Astrocyte (in vitro differentiated cells and primary cell): ENCODE data around the gene BDH2.

Experiments
- EZH2 ChIP-seq: IDR thresholded peaks from 2 replicates; pipeline ENCODE4 v1.6.1; 2012; ENCODE audit warnings: mild to moderate bottlenecking, low read length, inconsistent platforms; ENCODE audit not compliant: insufficient read depth
- TF ChIP-seq, protein P1 (sequence below): IDR thresholded peaks from 2 replicates; pipeline ENCODE4 v1.5.1; 2011; ENCODE audit warnings: low read depth, mild to moderate bottlenecking, inconsistent platforms, low read length, moderate library complexity; ENCODE audit not compliant: insufficient read depth

GRCh38 chr4:103098756-103099440 lies 736 bp downstream of the BDH2 start:
- TF ChIP-seq, protein P1, sequence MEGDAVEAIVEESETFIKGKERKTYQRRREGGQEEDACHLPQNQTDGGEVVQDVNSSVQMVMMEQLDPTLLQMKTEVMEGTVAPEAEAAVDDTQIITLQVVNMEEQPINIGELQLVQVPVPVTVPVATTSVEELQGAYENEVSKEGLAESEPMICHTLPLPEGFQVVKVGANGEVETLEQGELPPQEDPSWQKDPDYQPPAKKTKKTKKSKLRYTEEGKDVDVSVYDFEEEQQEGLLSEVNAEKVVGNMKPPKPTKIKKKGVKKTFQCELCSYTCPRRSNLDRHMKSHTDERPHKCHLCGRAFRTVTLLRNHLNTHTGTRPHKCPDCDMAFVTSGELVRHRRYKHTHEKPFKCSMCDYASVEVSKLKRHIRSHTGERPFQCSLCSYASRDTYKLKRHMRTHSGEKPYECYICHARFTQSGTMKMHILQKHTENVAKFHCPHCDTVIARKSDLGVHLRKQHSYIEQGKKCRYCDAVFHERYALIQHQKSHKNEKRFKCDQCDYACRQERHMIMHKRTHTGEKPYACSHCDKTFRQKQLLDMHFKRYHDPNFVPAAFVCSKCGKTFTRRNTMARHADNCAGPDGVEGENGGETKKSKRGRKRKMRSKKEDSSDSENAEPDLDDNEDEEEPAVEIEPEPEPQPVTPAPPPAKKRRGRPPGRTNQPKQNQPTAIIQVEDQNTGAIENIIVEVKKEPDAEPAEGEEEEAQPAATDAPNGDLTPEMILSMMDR: no peak
- TF ChIP-seq EZH2: no peak
